SK-N-SH treated with all-trans-retinoic acid at 6 μM for 48 hours (cell line): ENCODE results near the gene NTM.

Experiments
- CSRNP3 ChIP-seq: fragments of 250-450 bp; sonication (Bioruptor Pico); IDR thresholded peaks from 2 replicates; pipeline ENCODE4 v1.5.1; 2021; ENCODE audit warnings: mild to moderate bottlenecking, moderate library complexity
- GLIS3 ChIP-seq: fragments of 250-450 bp; sonication (Bioruptor Pico); IDR thresholded peaks from 2 replicates; pipeline ENCODE4 v1.5.0; 2020; ENCODE audit warnings: mild to moderate bottlenecking, moderate library complexity
- RARB ChIP-seq: fragments of 250-450 bp; sonication (Bioruptor Pico); IDR thresholded peaks from 2 replicates; pipeline ENCODE4 v1.8.0; 2021; ENCODE audit warnings: mild to moderate bottlenecking, moderate library complexity
- TOX ChIP-seq: fragments of 250-450 bp; sonication (Bioruptor Pico); IDR thresholded peaks from 2 replicates; pipeline ENCODE4 v1.8.0; 2021; ENCODE audit warnings: mild to moderate bottlenecking, moderate library complexity, borderline replicate concordance
- ZNF8 ChIP-seq: fragments of 450-650 bp; formaldehyde crosslinking; IDR thresholded peaks from 2 replicates; pipeline ENCODE4 v1.5.0; 2020; ENCODE audit warnings: mild to moderate bottlenecking, moderate library complexity

GRCh38 chr11:132200353-132200936 is 830.0 kb downstream of the NTM start:
- TF ChIP-seq RARB (CRISPR knock-in tag) (no peak), ZNF8 (CRISPR knock-in tag) (no peak), GLIS3 (no peak), TOX (no peak), CSRNP3 (no peak)
